Peyer's patch (tissue), 4 donors: ENCODE measurements around the gene PPP1R37. TPM values are rescaled to one million over a fixed set of nuclear protein-coding genes. Genes with fewer than 3 reads are reported as not detected.
A peak's percentile ranks its signal among the peaks of the same experiment; 100 is the strongest.

ENCODE experiments used
- DNase-seq, 3 donors: peaks; one replicate each; pipeline ENCODE4 v3.0.0-alpha.2; 2017 to 2019
- H3K27ac ChIP-seq, 4 donors: fragments of 200-600 bp; sonication (generic); one replicate each; pipeline ENCODE4 v1.5.1; 2016 to 2019
- H3K27me3 ChIP-seq, 2 donors: fragments of 200-600 bp; sonication (generic); one replicate each; pipeline ENCODE4 v1.5.1; 2019
- H3K36me3 ChIP-seq, 3 donors: fragments of 200-600 bp; sonication (generic); one replicate each; pipeline ENCODE4 v1.5.1; 2016 to 2019
- H3K4me1 ChIP-seq, 4 donors: fragments of 200-600 bp; sonication (generic); one replicate each; pipeline ENCODE4 v1.5.1; 2016 to 2019
- H3K4me3 ChIP-seq, 4 donors: fragments of 200-600 bp; sonication (generic); 1 replicate in 3 of 4; 2 replicates in 1 of 4; pipeline ENCODE4 v1.5.1; 2016 to 2019; ENCODE audit warnings: mild to moderate bottlenecking in 1 of 4
- H3K9me3 ChIP-seq, 4 donors: fragments of 200-600 bp; sonication (generic); one replicate each; pipeline ENCODE4 v1.5.1; 2016 to 2019; ENCODE audit warnings: mild to moderate bottlenecking in 1 of 4
- CTCF ChIP-seq, 6 experiments: fragments of 450-650 bp in 4 of 6; fragments of 200-600 bp in 2 of 6; sonication (generic) in 1 of 6; IDR thresholded peaks; one replicate each; pipeline ENCODE4 v1.5.1; 2017 to 2019; ENCODE audit warnings: antibody characterized with exemption in 6 of 6, mild to moderate bottlenecking in 3 of 6, moderate library complexity in 1 of 6
- POLR2A ChIP-seq, 2 donors: fragments of 450-650 bp; IDR thresholded peaks; one replicate each; pipeline ENCODE4 v1.5.1; 2017; ENCODE audit warnings: antibody characterized with exemption in 2 of 2, mild to moderate bottlenecking in 2 of 2, moderate library complexity in 2 of 2
- total RNA-seq, 4 donors: library from RNA; depleted of rRNA; stranded (reverse); fragments of >200 nt; gene quantifications; one replicate each; pipeline ENCODE4 v1.1.0, GENCODE V29; 2016

The PPP1R37 gene
- total RNA-seq, 4 donors from 2014 or later: 41.8 to 75.1 (median 54.2) TPM

GRCh38 chr19:45177817-45178261 lies 84.9 kb downstream of the PPP1R37 start, which contains the start of gene TRAPPC6A:
Gene TRAPPC6A (minus strand): TSS chr19:45178237. CDS start chr19:45178218, 19 bp downstream.
- DNase-seq: peak in 1 of 3 donors; percentile 24
- Histone ChIP-seq H3K27ac (peak within 1 kb of the TSS; percentile 91 to 96 (median 93)), H3K4me3 (peak within 1 kb of the TSS; percentile 76 to 94 (median 88)), H3K36me3 (peaks cover 0 to 5% (median 0%) of the 10 kb centered on the region in 3 donors), H3K27me3 (no peaks in the 10 kb centered on the region), H3K9me3 (no peaks in the 10 kb centered on the region), H3K4me1 (peaks cover 0 to 33% (median 23%) of the 10 kb centered on the region in 4 donors)
- TF ChIP-seq POLR2A (IDR thresholded peaks at IDR 0.05) (peak; percentile 31 to 57), CTCF (IDR thresholded peaks at IDR 0.05) (no peak)

- DNase-seq: peak; percentile 100
- TF ChIP-seq POLR2A (IDR thresholded peaks at IDR 0.05) (peak; percentile 70 to 92), CTCF (IDR thresholded peaks at IDR 0.05) (peak in 5 of 6 experiments; percentile 26 to 49 (median 44))
These were observed 85.5 kb downstream of the PPP1R37 start, which contains the start of gene BLOC1S3 for GRCh38 chr19:45178262-45179071. Gene BLOC1S3 (plus strand): TSS chr19:45178784. CDS start chr19:45179297, 513 bp downstream.

GRCh38 chr19:45179072-45179891 lies 86.3 kb downstream of the PPP1R37 start:
- Histone ChIP-seq H3K27me3 (no peaks in the 10 kb centered on the region), H3K27ac (peak overlapping the region; percentile 84 to 94 (median 89)), H3K9me3 (no peaks in the 10 kb centered on the region), H3K36me3 (peaks cover 0 to 5% (median 0%) of the 10 kb centered on the region in 3 donors), H3K4me1 (peaks cover 0 to 33% (median 23%) of the 10 kb centered on the region in 4 donors), H3K4me3 (peak overlapping the region; percentile 62 to 94 (median 88))
- DNase-seq: peak in 1 of 3 donors; percentile 70
- TF ChIP-seq CTCF (IDR thresholded peaks at IDR 0.05): no peak
- TF ChIP-seq POLR2A (IDR thresholded peaks at IDR 0.05): no peak

More at GRCh38 chr19:45178262-45179071, 85.5 kb downstream of the PPP1R37 start, which contains the start of gene BLOC1S3:
- H3K4me3 ChIP-seq: peak within 1 kb of the TSS; percentile 76 to 94 (median 88)
- H3K9me3 ChIP-seq: no peaks in the 10 kb centered on the region
- no peaks in the 10 kb centered on the region for H3K27me3 ChIP-seq
- peak within 1 kb of the TSS; percentile 91 to 96 (median 93) for H3K27ac ChIP-seq
- peaks cover 0 to 33% (median 23%) of the 10 kb centered on the region in 4 donors for H3K4me1 ChIP-seq
- peaks cover 0 to 5% (median 0%) of the 10 kb centered on the region in 3 donors for H3K36me3 ChIP-seq

GRCh38 chr19:45179892-45180370 lies 87.0 kb downstream of the PPP1R37 start:
- no peaks in the 10 kb centered on the region for H3K9me3 ChIP-seq
- H3K4me1 ChIP-seq: peaks cover 0 to 33% (median 23%) of the 10 kb centered on the region in 4 donors
- peak overlapping the region; percentile 62 to 94 (median 88) for H3K4me3 ChIP-seq
- DNase-seq: no peak
- peaks cover 0 to 5% (median 0%) of the 10 kb centered on the region in 3 donors for H3K36me3 ChIP-seq
- no peaks in the 10 kb centered on the region for H3K27me3 ChIP-seq
- peak overlapping the region; percentile 84 to 94 (median 89) for H3K27ac ChIP-seq
- TF ChIP-seq CTCF (IDR thresholded peaks at IDR 0.05) (no peak), POLR2A (IDR thresholded peaks at IDR 0.05) (no peak)

GRCh38 chr19:45180936-45181335 lies 88.0 kb downstream of the PPP1R37 start:
- Histone ChIP-seq H3K9me3 (no peaks in the 10 kb centered on the region), H3K4me1 (peaks cover 0 to 33% (median 23%) of the 10 kb centered on the region in 4 donors), H3K27ac (no peak overlapping the region), H3K27me3 (no peaks in the 10 kb centered on the region), H3K36me3 (peaks cover 0 to 5% (median 0%) of the 10 kb centered on the region in 3 donors), H3K4me3 (no peak overlapping the region)
- no peak for TF ChIP-seq POLR2A (IDR thresholded peaks at IDR 0.05)
- DNase-seq: no peak
